22Rv1 (cell line): ENCODE measurements around the gene PEX10.

ENCODE experiments used
- CTCF ChIP-seq: fragments of 450-650 bp; IDR thresholded peaks from 2 replicates; pipeline ENCODE4 v1.5.1; 2017; ENCODE audit warnings: mild to moderate bottlenecking
- ZFX ChIP-seq: fragments of 450-650 bp; IDR thresholded peaks from 2 replicates; pipeline ENCODE4 v1.6.1; 2017; ENCODE audit warnings: antibody characterized with exemption, borderline replicate concordance

DNA sequence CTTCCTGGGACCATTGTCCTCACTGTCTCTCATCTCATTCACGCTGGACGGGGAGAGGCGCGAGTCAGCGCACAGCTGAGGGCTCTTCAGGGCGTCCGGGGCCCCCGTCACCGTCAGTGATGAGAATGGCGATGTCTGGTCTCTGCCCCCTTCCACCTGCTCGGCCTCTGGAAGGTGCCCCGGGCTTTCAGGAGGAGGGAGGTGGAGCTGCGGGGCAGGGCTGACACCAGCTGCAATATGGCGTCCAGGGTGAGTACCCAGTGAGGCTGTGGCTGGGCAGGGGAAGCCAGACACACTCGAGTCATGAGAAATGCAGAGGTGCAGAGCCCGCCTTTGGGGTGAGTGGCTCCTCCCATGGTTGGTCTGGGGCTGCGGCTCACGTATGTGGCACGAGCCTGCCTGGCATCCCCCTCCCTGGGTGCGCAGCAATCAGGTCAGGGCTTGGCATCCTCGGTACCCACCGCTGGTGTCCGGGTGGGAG, 36.1 kb downstream of the PEX10 start:
- no peak for TF ChIP-seq CTCF
- TF ChIP-seq ZFX = no peak
